Measurements from ENCODE around the gene CUEDC1.

Gene CUEDC1

GRCh38 chr17:57957120-57957850 is 2.1 kb upstream of the CUEDC1 start:
- DNase-seq: no peak

- DNase-seq: no peak
Observed at GRCh38 chr17:57956291-57957119, 1.3 kb upstream of the CUEDC1 start.

DNA sequence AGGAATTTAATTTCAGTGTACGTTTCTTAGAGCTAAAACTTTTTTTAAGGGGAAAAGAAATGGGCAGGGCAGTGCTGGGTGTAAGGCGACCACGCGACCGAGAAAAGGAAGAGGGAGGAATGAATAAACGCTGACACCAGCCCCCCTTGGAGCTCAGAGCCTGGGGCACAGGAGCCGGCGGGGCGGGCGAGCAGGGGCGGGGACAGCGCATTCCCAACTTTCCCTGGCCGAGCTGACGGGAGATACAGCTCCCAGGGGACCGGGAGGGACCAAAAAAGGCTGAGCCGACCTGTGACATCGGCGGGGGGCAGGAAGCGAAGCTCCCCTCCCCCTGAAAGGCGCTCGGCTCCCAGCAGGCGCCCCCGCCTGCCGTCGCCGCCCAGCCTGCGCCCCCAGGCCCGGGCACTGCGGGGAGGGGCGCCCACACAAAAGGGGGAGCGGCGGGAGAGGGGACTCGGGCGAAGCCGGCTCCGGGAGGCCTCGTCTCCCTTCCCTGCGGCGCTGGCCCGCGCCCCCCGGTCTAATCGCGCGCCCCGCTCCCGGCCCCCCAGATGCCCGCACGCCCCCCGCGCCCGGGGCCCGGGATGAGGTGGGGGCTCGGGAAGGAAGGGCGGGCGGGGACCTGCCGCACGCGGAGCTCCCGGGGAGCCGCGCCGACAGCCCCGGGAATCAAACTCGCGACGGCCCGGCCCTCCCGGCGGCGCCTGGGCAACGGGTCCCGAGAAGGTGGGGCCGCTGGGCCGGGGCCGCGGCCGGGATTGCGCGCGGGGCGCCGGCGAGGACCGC is 622 bp downstream of the CUEDC1 start:
- no peak for DNase-seq

- DNase-seq: peak in 1 of 2 experiments; percentile 4
Observed at GRCh38 chr17:57953705-57954396, 1.4 kb downstream of the CUEDC1 start.

GRCh38 chr17:57953219-57953618 is 2.0 kb downstream of the CUEDC1 start:
- no peak for DNase-seq

DNA sequence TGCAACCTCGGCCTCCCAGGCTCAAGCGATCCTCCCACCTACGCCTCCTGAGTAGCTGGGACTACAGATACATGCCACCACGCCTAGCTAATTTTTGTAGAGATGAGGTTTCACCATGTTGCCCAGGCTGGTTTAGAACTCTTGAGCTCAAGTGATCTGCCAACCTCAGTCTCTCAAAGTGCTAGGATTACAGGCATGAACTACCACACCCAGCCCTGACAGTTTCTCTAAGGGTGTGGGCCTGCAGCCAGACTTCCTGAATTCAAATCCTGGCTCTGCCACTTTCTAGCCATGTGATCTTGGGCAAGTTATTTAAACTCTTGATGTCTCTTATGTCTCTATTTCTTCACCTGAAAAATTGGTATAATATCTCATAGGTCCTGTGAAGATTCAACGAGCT is 5.6 kb downstream of the CUEDC1 start:
- peak; percentile 8 to 11 for DNase-seq

GRCh38 chr17:57948555-57949420 is 6.4 kb downstream of the CUEDC1 start:
- peak; percentile 76 to 78 for DNase-seq

GRCh38 chr17:57948169-57948554 is 7.0 kb downstream of the CUEDC1 start:
- no peak for DNase-seq

GRCh38 chr17:57947369-57947768 is 7.8 kb downstream of the CUEDC1 start:
- no peak for DNase-seq

GRCh38 chr17:57946798-57947358 is 8.3 kb downstream of the CUEDC1 start:
- DNase-seq: peak; percentile 87 to 89

- DNase-seq: peak in 1 of 2 experiments; percentile 6
Observed at GRCh38 chr17:57945996-57946797, 9.0 kb downstream of the CUEDC1 start.

DNA sequence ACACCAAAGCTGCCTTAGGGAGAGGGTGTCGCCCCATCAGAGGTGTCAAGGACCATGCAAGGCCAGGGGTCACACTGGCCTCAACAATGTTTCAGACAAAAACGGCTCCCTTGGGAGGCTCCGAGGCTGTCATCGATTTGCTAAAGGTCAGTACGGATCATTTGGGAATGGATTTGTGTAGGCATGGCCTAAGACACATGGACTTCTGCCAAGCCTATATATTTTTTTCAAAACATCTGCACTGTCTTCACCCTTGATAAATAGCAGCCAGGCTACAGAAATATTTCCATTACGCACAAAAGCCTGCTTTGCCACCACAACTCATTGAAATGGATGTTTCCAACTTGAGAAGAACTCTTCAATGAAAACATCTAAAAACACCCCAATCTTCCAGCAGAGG is 10.3 kb downstream of the CUEDC1 start:
- no peak for DNase-seq

GRCh38 chr17:57943645-57944044 is 11.6 kb downstream of the CUEDC1 start:
- no peak for DNase-seq

GRCh38 chr17:57943140-57943539 is 12.1 kb downstream of the CUEDC1 start:
- DNase-seq: peak; percentile 31 to 51

DNA sequence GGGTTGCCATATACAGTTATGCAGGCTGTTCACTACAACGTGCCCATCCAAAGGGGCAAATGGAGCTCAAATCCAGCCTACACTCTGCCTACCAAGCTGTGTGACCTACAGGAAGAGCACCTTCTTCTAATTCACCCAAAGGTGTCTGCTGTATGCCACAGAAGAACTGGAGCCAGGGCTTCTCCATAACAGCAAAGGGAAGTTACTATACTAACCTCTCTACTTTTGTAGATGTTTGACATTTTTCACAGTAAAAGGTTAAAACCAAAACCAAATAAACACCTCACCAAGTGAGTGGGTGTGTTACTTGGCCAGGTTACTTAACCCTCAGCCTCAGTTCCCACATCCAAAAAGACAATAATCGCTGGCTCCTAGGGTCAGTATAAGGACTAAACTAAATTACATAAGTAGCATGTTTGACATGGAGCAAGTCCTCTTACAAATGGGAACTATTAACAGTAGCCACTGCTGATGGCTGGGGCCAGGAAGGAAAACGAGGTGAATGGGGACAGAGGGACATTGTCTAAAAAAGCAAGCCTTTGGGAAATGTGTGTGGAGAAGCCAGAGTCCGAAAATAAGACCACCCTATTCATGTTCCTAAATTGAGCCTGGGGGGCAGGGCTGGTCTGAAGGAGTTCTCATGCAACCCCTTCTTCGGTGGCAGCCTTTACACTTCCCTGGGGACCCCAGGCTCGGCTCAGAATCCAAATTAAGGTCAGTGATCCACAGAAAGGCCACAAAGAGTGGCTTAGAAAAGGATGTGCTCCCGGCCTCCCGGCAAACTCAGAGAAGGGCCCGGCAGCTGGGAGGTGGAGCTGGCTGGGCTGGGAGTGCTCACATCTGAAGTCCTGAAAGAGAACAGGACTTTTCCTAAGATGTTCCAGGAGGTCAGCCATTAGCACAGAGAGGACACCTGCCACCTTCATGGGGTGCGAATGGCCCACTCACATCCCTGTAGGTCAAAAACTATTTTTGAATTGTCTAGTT is 13.5 kb downstream of the CUEDC1 start:
- no peak for DNase-seq

DNA sequence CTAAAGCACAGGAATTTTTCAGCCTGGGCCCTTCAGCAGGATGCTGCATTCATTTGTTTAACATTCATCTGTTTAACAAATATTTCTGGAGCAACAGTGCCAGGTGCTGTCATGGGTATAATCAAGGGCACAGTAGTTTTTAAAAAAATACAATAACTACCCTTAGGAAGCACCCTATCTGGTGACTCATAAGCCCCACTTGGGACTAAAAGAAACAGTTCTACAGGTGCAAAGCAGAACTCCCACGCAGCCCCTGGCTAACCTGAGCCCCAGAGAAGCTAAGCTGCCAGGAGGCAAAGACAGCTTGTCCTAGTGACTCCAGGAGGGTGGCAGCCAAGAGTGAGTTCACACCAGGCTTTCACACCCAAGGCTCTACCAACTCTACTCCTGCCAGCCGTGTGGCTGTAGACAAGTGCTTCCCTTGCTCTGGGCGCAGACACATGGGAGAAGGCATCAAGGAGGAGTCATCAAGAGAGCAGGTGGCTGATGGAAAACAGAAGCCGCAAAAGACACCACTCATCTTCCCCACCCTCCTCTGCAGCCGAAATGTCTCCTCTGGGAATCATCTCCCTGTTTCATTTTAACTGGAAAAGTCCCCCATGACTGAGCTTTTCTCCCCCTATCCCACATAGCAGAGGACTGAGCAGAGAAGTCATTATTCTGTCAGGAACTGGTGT is 14.4 kb downstream of the CUEDC1 start:
- no peak for DNase-seq

GRCh38 chr17:57940231-57940630 is 15.0 kb downstream of the CUEDC1 start:
- no peak for DNase-seq

DNA sequence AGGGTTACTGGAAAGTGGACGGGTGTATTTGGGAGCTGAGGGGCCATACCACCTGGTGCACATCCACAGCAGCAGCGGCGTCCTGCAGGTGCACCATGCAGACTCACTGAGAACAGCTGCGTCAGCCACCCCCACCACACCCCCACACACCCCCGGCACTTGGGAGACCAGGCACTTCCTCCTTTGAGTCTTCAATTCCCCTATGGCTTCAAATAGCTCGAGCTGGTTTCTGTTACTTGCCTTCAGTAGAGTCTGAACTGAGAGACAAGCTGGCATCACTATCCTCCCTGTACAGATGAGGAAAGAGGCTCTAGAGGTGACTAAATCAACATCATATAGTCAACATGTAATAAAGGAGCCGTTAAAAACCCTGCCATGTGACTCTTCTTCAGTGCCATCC is 15.4 kb downstream of the CUEDC1 start:
- DNase-seq: peak; percentile 65 to 82

GRCh38 chr17:57938061-57938502 is 17.1 kb downstream of the CUEDC1 start:
- DNase-seq: no peak
